HG03432 (cell line): ENCODE data around the gene RAB23.
A peak's percentile ranks its signal among the peaks of the same experiment; 100 is the strongest.

Experiments used
- ATAC-seq: cut with Tn5 transposase; IDR thresholded peaks from one replicate; pipeline ENCODE4 v1.9.1; 2021; ENCODE audit warnings: mild to moderate bottlenecking, moderate library complexity; ENCODE audit not compliant: unreplicated experiment

Gene RAB23

DNA sequence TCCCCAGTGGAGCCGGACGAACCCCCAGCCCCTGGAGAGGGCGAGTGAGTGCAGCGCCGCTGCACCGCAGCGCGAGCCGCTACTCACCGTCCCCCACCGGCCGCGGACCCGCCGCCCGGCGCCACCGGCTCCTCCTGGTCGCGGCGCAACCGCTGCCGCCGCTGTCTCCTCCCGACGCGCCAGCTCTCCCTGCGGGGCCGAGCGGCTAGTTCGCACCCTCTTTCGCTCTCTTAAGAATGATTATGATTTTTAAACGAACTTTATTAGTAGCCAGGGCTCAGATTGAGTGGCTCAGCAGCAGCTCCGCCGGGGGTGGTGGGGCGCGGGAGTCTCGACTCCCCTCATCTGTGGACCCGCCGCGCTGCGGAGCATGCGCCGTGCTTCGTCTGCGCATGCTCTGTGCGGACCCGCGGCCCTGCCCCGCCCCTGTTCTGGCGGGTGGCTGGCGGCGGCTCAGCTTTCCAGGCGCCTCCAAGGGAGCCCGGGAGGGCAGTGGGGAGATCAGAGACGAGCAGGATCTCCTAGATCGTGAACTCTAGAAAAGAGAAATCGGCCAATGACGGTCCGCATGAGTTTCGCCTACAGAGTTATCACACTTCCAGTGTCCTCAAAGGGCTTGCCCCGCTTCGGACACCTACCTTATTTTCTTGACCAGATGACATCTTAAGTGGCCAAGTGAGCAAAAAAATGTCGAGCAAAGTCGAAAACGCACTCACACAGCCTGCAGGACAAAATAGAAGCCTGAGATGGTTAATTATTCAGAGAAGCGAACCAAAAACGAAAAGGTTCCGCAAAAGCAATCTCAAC, at the start of gene RAB23:
Gene RAB23, minus strand, starts transcription at position 372 of the 807 bp plus-strand sequence. CDS start 11,927 bp downstream, outside the sequence.
- ATAC-seq: peak; percentile 91

DNA sequence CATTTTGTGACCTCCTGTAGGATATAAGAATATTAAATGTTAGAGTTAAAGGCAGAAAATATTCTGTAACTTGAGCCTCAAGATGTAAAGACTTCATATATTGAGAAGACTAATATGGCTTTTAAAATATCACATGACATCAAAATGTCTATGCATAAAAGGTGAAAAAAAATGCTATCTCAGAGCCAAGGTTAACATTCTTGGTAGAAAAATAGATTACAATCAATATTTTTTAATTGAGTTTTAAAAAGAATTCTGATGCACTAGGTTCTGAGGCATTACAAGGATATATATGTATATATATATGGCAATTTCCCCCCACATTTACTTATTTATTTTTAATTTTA, 46.2 kb upstream of the RAB23 start:
- ATAC-seq: no peak

- peak; percentile 53 for ATAC-seq
Observed at GRCh38 chr6:57267586-57268293, 45.6 kb upstream of the RAB23 start.

- ATAC-seq: no peak
Observed at GRCh38 chr6:57265755-57266221, 43.7 kb upstream of the RAB23 start.

DNA sequence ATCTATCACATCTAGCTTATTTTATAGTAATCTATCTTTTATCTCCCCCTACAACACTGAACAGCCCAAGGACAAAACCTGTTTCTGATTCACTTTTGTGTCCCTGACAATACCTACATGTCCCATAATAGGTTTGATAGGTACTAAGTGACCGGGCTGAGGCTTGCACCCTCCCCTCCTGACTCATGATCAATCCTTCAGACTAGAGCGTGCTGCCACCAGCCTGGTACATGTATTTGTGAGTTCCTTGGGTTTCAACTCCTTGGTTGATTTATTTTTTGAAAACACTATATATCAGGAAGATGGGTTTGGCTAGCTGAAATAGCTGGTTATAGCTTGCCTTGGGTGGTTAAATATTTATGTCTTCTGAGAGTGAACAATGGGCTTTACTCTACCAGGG, 41.6 kb upstream of the RAB23 start:
- ATAC-seq: no peak

DNA sequence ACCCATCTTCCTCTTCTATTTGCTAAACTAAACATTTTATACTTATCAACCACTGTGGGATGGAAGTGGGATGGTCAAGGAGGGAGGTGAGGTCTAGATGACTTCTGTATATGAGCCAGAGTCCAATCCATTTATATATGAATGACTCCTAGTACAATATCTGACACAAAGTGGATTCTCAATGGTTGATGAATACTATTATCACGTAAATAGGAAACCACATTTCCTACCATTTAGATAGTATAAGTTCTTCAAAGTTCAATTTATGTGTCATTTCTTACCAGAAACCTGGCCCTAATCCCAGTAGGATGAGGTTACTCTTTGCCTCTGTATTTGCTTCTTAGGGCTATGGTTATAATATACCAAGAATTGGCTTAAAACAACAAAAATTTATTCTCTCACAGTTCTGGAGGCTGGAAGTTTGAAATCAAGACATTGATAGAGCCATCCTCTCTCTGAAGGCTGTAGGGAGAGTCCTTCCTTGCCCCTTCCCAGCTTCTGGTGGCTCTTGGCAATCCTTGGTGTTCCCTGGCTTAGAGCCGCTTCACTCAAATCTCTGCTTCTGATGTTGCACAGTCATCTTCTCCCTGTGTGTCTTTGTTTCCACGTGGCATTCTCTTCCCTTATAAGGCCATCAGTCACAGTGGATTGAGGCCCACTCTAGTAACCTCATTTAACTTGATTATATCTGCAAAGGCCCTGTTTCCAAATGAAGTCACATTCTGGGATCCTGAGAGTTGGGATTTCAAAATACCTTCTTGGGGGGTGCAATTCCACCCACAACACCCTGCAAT, 41.0 kb upstream of the RAB23 start:
- no peak for ATAC-seq

DNA sequence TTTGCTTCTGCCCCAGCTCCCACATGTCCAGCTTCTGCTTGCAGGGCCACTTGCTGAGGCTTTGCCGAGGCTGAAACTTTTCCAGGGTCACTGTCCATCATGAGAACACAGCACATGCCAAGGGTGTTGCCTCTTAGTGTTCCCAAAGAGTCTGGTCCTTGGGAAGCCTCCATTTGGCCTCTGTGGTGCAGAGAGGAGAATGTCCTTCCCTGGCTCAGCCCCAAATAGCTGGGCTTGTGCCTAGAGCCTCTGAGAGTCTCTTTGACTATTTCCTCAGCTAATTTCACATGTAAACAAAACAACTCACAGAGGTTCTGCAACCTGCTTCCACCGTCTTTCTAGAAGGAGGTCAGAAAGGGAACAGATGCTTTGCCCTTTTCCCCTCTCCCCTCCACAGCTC, 40.4 kb upstream of the RAB23 start:
- ATAC-seq: no peak

GRCh38 chr6:57261926-57262325, 39.8 kb upstream of the RAB23 start:
- ATAC-seq: no peak

DNA sequence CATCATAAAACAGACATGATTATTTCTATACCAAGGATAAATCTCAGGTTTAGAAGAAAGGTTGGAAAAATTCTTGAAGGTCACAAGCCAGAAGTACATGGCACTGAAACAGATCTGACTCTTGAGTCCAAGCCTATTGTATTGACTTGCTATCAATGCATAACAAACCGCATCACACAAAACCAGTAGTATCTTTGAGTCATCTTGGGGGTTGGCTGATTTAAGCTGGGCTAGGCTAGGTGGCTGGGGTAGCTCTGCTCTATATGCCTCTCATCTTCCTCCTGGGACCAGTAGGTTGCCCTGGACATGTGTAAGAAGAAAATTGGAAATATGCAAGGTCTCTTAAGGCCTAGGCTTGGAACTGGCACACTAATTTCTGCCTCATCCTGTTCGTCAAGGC, 37.0 kb upstream of the RAB23 start:
- no peak for ATAC-seq

- no peak for ATAC-seq
Observed at GRCh38 chr6:57257911-57258541, 35.9 kb upstream of the RAB23 start.

DNA sequence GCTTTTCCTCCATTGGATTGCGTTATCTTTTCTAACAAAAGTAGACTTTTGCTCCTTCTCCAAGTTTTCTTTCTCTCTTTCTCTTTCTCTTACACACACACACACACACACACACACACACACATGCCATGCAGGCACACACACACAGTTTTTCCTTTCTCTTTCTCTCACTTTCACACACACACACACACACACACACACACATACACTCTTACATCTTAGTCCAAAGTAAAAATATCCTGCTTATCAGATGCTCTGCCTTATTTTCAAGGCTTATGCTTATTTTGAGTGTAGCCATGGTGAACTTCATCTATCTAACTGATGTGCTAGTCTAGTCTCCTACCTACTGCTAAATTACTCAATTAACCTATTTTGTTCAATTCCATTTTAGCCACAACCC, 34.4 kb upstream of the RAB23 start:
- ATAC-seq: no peak

DNA sequence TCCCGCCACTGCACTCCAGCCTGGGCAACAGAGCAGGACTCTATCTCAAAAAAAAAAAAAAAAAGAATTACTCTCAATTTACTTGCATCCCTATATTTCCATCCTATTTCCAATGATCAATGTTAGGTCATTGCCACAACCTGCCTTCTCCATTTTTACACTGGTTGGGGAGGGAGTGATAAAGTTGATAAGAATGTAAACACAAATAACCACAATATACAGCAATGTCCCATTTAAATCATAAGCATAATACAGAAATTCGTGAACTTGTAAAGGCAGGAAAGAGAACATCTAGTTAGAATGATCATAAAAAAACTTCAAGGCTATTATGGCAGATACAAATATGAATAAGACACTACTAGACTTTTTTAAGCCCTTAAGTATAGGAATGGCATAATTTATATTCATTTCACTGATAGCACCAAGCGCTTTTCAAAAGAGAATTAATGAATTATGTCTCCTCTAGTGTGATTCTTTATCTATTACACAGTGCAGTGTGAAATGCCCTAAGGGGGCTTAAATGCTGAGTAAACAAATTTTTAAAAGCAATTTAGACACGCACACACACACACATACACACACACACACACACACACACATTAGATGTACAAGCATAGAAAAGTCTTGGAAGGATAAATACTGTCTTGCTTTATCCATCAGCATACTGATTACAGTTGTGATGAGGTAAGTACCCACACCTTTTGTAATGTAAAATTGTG, 33.5 kb upstream of the RAB23 start:
- ATAC-seq: no peak

DNA sequence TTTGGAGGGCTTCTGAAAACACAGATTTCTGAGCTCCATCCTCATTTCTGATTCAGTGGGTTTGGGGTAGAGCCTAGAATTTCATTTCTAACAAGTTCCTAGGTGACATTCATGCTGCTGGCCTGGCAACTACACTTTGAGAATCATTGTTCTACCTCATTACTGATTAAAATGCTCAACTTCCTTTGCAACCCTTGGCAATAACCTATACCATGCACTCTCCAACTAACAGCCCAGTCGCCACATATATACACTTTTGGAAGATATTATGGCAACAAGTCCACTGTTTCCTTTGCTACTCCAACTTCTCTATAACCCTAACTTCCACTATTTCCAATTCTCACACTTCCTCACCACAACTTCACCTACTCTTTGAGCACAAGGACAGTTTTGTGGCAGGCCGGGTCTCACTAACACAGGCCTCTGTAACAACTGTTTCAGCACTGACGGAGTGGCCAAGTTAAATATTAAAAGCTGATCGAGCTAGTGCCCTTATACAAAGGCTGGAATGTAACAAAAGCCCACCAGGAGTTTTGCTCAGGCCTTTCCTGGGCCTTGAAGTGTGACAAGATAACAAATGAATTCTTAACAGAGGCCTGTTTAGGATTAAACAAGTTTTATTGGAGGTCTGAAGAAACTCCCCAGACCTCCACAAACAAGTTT, 32.1 kb upstream of the RAB23 start:
- no peak for ATAC-seq

DNA sequence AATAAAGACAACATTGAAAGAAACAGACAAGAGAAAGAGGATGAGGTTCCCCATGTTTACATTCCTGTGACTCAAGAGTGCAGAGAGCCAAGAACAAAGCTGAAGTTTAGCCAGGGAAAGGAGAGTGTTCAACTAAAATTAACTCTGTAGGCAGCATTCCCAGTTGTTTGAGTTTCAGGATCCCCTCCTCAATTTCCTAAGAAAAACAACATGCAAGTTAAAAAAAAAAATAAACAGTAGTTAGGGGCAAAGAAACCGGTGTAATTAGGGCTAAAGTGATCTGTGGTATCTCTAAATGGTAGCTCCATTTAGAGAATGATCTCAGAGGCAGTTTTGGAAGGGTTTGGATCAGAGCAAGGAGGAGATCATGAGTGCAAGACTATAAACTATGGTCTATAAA, 30.9 kb upstream of the RAB23 start:
- no peak for ATAC-seq

GRCh38 chr6:57252137-57252536, 30.0 kb upstream of the RAB23 start:
- ATAC-seq: no peak

DNA sequence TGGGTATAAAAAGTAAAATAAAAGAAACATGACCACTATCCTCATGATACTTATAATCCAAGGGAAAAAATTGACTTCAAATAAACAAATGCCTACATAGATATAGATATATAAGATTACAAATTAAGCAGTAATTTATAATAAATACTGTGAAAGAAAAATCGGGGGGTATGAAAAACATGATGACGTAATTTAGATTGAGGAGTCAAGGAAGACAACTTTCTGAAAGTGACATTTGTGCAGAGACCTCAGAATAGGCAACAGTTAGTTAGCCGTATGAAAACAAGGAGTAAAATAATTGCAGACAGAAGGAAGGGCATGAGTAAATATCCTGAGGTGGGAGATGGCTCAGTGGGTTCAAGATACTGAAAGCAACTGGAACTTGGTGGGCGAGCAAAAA, 28.2 kb upstream of the RAB23 start:
- ATAC-seq: no peak

- ATAC-seq: no peak
Observed at GRCh38 chr6:57248311-57248895, 26.3 kb upstream of the RAB23 start.

GRCh38 chr6:57247603-57248002, 25.5 kb upstream of the RAB23 start:
- no peak for ATAC-seq

DNA sequence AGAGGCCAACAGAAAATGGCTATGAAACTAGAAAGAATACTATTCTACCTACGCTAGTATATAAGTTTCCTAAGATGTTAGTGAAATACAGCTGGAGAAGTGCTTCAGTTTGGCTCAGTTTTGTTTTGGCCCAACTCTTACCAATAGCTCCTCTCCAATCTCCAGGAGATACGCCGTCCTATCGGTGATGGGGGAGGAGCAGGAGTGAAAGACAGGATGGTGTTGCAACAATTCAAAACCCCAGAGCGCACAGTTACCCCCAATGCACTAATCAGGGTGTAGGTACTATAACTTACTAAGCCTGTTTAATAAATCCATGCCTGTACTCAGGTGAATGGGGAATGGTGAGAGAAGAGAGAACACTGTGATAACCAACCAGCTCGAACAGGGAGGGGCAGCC, 24.2 kb upstream of the RAB23 start:
- ATAC-seq: no peak

- ATAC-seq: no peak
Observed at GRCh38 chr6:57243954-57244353, 21.8 kb upstream of the RAB23 start.
